ENCODE data around the gene UNC5B. TPM values are rescaled to one million over a fixed set of nuclear protein-coding genes. Genes with fewer than 3 reads are reported as not detected.

UNC5B gene
- 6.8 and 7.1 TPM in 2 replicates for total RNA-seq (2014; rRNA removed; shearing (Covaris generic))

GRCh38 chr10:71212318-71213126 is at the start of gene UNC5B:
Gene UNC5B, plus strand, starts transcription at chr10:71212570. Its CDS starts 416 bp downstream, at chr10:71212986.
- peak; percentile 67 for DNase-seq (ENCODE audit: low spot score)

DNA sequence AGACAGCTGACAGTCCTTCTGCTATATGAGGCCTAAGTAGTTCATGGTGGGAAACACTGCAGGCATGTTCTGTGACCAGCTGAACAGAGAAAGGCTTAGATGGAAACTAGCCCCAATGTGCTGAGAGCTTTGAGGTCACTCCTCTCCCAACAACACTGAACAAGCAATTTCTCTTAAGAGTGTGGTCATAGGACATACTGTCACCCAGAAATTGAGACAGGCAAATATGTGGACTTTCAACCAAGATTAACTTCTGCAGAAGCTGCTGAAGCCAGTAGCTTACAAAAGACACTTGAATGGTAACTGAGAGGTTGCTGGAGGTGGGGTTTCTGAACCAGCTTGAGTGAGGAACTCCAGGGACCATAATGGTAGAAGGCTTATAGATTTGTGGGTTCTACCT is 38.9 kb upstream of the UNC5B start:
- no peak for DNase-seq (ENCODE audit: low spot score)

GRCh38 chr10:71176661-71177060 is 35.7 kb upstream of the UNC5B start:
- DNase-seq (ENCODE audit: low spot score) = no peak

GRCh38 chr10:71177651-71178199 is 34.6 kb upstream of the UNC5B start:
- no peak for DNase-seq (ENCODE audit: low spot score)

DNA sequence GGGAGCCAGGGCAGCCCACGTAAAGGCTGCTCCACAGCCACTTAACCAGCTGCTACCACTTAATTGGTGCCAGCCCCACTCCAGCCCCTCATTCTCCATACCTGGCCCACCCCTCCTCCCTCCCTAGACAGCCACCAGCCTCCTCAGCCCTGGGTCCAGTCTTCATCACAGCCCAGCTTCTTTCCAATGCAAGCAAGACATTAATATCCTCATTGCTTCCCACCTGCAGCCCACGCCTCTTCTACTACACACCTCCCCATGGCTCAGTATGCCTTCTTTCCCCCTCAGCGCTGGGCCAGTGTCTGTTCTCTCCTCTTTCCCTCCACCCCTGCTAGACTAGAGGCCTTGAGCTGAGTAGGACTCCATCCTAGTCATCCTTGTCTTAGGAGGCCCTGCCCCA is 33.5 kb upstream of the UNC5B start:
- no peak for DNase-seq (ENCODE audit: low spot score)

DNA sequence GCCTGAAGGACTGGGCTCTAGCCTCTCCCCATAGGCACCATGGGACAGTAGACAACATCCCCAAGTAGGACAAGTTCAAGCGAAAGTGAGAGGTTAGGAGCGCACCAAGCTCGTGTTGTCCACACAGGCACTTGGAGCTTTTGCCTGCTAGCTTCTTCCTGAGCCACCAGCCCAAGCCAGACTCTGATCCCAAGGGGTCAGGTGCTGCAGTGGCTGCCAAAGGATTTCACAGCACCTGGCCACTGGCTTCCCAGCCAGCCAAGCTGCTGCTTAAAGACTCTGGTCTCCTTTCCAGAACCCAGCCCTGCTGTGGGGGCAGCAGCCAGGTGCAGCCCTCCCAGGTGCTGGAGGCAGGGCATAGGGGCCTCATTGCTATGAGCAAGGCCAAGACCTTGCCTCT is 33.0 kb upstream of the UNC5B start:
- no peak for DNase-seq (ENCODE audit: low spot score)

GRCh38 chr10:71184421-71184820 is 27.9 kb upstream of the UNC5B start:
- DNase-seq (ENCODE audit: low spot score) = no peak

GRCh38 chr10:71185209-71185608 is 27.2 kb upstream of the UNC5B start:
- DNase-seq (ENCODE audit: low spot score) = no peak

GRCh38 chr10:71187197-71187596 is 25.2 kb upstream of the UNC5B start:
- no peak for DNase-seq (ENCODE audit: low spot score)

DNA sequence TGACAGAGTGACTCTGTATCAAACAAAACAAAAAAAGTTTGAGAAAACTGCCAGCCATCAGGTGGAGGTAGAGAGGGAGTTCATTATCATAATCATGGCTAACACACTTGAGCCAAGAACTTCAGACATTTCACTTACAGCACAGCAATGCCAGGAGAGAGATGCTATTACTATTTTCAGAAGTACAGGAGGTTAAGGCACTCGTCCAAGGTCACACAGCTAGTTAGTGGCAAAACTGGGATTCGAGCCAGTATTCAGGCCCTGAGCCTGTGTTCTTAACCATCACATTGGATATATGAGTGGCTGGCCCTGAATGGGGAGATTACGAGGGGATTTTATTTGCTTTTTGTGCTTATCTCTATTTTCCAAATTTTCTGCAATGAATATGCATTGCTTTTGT is 24.8 kb upstream of the UNC5B start:
- no peak for DNase-seq (ENCODE audit: low spot score)

GRCh38 chr10:71188201-71188600 is 24.2 kb upstream of the UNC5B start:
- no peak for DNase-seq (ENCODE audit: low spot score)

GRCh38 chr10:71191019-71191418 is 21.4 kb upstream of the UNC5B start:
- DNase-seq (ENCODE audit: low spot score) = no peak

DNA sequence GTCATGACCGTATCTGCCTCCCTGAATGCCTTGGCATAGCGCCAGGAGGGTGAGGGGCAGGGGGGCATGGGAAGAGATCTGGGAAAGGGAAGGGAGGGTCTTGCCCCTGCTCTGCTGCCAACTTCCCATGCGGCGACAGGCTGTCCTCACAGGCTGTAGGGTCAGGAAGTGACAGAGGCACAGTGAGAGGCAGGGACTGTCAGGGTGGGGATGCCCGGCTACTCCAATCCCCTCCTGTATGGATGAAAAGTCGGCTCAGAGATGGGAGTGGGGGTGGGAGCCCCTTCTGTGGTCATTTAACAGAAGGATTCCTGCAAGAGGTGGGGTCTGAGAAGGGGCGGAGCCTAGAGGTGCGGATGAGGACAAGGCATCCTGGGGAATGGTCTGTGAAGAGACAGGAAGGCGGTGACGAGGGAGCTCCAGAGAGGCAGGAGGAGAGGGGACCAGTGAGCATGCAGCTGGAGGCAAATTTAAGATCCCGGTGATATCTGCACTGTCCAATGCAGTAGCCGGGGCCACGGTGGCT is 20.8 kb upstream of the UNC5B start:
- no peak for DNase-seq (ENCODE audit: low spot score)

GRCh38 chr10:71193516-71193915 is 18.9 kb upstream of the UNC5B start:
- DNase-seq (ENCODE audit: low spot score) = no peak

DNA sequence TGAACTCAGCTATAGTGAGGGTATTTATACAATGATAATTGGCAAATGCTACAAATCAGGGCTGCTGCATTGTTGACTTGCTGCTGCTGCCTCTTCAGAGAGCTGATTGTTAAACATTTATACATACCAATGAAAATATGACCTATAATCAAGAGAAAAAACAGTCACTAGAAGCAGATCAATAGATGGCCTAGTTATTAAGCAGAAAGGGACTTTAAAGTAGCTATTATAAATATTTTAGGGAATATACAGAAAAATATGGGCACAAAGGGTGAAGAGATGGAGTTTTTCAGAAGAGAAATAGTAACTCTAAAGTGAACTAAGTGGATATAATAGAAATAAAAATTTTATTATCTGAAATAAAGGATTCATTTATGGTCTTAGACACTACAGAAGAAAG is 14.4 kb upstream of the UNC5B start:
- no peak for DNase-seq (ENCODE audit: low spot score)

- DNase-seq (ENCODE audit: low spot score) = no peak
These were observed 10.5 kb upstream of the UNC5B start for GRCh38 chr10:71201849-71202248.

- DNase-seq (ENCODE audit: low spot score) = no peak
These were observed 10.1 kb upstream of the UNC5B start for GRCh38 chr10:71202314-71202713.

DNA sequence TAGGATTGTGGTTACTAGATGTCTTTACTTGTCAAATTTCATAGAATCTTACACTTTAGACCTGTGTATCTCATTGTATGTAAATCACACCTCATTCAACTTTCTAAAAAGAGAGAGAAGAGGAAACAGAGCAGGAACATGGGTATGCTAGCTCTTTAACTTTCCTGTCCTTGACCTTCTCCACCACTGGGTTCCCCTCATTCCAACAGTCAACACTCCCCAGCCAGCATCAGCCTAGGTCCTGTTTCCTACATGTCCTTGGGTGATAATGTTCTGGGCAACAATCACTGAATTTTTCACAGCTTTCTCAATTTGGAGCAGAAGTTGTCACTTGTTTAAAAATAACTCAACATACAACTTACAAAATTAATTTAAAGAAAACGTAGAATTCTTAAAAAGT is 9.2 kb upstream of the UNC5B start:
- no peak for DNase-seq (ENCODE audit: low spot score)

- DNase-seq (ENCODE audit: low spot score) = no peak
These were observed 8.7 kb upstream of the UNC5B start for GRCh38 chr10:71203716-71204115.

DNA sequence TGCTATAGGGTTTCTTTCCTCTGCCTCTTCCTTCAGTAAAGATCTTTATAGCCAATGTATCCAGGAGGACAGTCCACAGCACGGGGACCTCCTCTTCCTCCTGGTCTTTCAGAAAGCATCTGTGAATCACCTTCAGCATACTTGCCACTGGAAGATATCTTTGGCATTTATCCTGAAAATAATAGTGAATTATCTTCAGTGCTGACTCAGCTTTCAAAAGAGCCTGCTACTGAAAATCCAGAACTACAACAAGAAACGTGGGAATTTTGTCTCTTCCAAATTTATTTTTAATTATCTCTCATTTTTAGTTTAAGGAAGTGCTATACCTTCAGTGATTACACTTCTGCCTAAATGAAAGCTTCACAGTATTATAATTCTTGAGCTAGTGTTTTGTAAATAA is 7.6 kb upstream of the UNC5B start:
- DNase-seq (ENCODE audit: low spot score) = no peak

DNA sequence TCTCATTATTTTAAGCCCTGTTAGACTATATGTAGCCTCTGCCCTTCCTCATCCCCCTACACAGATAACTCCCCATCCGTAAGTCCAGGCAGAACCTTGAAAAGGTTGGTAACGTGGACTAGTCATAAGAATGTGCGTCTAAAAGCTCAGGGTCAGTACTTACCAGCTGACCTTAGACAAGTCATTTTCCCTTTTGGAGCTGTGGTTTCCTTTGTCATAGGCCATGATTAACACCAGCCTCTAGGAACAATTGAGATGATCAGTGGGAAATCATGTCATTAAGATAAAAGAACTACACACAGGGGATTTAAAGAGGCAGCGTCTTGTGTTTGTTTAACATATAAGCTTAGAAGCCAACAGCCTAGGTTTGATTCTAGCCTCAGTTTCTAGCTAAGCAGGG is 6.9 kb upstream of the UNC5B start:
- no peak for DNase-seq (ENCODE audit: low spot score)

DNA sequence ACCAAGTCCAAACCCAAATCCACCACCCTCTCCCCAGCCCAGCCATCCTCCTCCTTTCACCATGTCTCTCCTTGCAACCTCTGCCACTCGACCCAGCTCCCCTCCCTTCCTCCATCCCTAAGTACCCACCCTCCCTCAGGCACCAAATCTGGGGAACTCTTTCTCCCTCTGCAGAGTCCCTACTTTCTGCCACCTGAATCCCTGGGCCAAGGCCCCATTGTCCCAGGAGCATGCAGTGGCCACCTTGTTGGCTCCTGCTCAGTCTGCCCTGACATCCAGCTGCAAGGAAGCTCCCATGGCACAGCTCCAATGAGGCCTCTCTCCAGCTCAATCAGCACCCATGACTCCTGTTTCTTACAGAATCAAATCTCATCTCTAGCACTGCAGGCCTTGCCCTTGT is 5.5 kb upstream of the UNC5B start:
- DNase-seq (ENCODE audit: low spot score) = no peak

DNA sequence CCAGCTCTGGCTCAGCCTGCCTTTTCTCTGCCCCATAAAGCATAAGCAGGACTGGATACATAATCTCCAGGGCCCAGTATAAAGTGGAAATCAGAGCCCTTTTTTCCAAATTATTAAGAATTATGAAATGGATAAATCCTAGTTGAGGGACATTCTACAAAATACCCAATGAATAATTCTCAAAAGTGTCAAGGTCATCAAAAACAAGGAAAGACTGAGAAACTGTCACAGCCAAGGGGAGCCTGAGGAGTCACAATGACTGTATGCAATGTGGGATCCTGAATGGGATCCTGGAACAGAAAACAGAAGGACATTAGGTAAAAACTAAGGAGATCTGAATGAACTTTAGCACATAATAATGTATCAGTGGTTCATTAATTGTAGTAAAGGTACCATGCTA is 4.8 kb upstream of the UNC5B start:
- no peak for DNase-seq (ENCODE audit: low spot score)

DNA sequence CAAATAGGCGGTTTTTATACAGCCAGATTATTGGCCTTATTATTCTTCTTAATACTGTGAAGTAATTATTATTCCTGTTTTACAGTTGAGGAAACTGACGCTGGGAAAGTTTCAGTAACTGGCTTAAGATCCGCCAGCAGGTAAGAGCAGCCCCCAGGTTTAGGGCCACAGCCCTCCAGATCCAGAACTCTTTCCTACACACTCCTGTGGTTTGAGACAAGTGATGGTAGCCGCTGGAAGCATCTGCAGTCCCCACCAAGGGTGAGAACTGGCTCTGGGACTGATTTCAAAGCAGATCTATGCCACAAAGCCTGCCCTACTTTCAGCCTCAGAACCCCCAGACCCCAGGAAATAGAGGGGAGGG is 3.0 kb upstream of the UNC5B start:
- DNase-seq (ENCODE audit: low spot score) = no peak

Measured in H4 (cell line).